Neural cell (in vitro differentiated cells): ENCODE data around the gene HACD4. TPM values are rescaled to one million over a fixed set of nuclear protein-coding genes. Genes with fewer than 3 reads are reported as not detected.

Experiments
- H2AFZ ChIP-seq: fragments of 200-600, 300-800 bp; sonication (generic), shearing (Covaris generic); 2 replicates; pipeline ENCODE4 v1.6.0; 2014; ENCODE audit warnings: low read depth, mild to moderate bottlenecking, antibody characterized with exemption, low read length, moderate library complexity
- H3F3A ChIP-seq: fragments of 200-600 bp; shearing (Covaris generic); 2 replicates; pipeline ENCODE4 v1.6.1; 2016; ENCODE audit warnings: mild to moderate bottlenecking, moderate library complexity, mixed read lengths, antibody characterized with exemption, low read length; ENCODE audit not compliant: insufficient read depth, poor library complexity, severe bottlenecking
- H3K27ac ChIP-seq: fragments of 200-600, 300-800 bp; sonication (generic), shearing (Covaris generic); 2 replicates; pipeline ENCODE4 v1.5.1; 2014; ENCODE audit warnings: mild to moderate bottlenecking, low read length, moderate library complexity
- H3K27me3 ChIP-seq: fragments of 300-800, 200-600 bp; sonication (generic), shearing (Covaris generic); 2 replicates; pipeline ENCODE4 v1.6.0; 2014; ENCODE audit warnings: mild to moderate bottlenecking, low read depth, low read length, moderate library complexity; ENCODE audit not compliant: insufficient read depth
- H3K36me3 ChIP-seq: fragments of 300-800, 200-600 bp; sonication (generic), shearing (Covaris generic); 2 replicates; pipeline ENCODE4 v1.5.1; 2014; ENCODE audit warnings: mild to moderate bottlenecking, antibody characterized with exemption, low read length, moderate library complexity; ENCODE audit not compliant: insufficient read depth
- H3K4me2 ChIP-seq: fragments of 300-800, 200-600 bp; sonication (generic), shearing (Covaris generic); 2 replicates; pipeline ENCODE4 v1.6.0; 2014; ENCODE audit warnings: mild to moderate bottlenecking, low read length
- H3K4me3 ChIP-seq: fragments of 300-800, 200-600 bp; sonication (generic), shearing (Covaris generic); 2 replicates; pipeline ENCODE4 v1.5.1; 2014; ENCODE audit warnings: mild to moderate bottlenecking, low read length, moderate library complexity
- H3K79me2 ChIP-seq: fragments of 200-600 bp; shearing (Covaris generic); replicated peaks from 2 replicates; pipeline ENCODE4 v1.6.0; 2014; ENCODE audit warnings: mild to moderate bottlenecking, low read length, moderate library complexity; ENCODE audit not compliant: insufficient read depth
- H3K9ac ChIP-seq: fragments of 300-800, 200-600 bp; sonication (generic), shearing (Covaris generic); 2 replicates; pipeline ENCODE4 v1.6.1; 2016; ENCODE audit warnings: mild to moderate bottlenecking, low read length, mixed read lengths
- H3K9me2 ChIP-seq: fragments of 200-600 bp; shearing (Covaris generic); 2 replicates; pipeline ENCODE4 v1.6.1; 2016; ENCODE audit warnings: mild to moderate bottlenecking, low read length, mixed read lengths; ENCODE audit not compliant: insufficient read depth
- H3K9me3 ChIP-seq: fragments of 200-600, 300-800 bp; sonication (generic), shearing (Covaris generic); 2 replicates; pipeline ENCODE4 v1.6.1; 2016; ENCODE audit warnings: mild to moderate bottlenecking, mixed run types, low read length, moderate library complexity, mixed read lengths
- H4K20me1 ChIP-seq: fragments of 200-600 bp; shearing (Covaris generic); 2 replicates; pipeline ENCODE4 v1.6.1; 2016; ENCODE audit warnings: mild to moderate bottlenecking, mixed run types; ENCODE audit not compliant: insufficient read depth
- EP300 ChIP-seq: fragments of 450-650 bp; conservative IDR thresholded peaks from 2 replicates; pipeline ENCODE4 v1.6.1; 2014; ENCODE audit warnings: antibody characterized with exemption, mild to moderate bottlenecking, moderate library complexity; ENCODE audit not compliant: poor library complexity, severe bottlenecking
- EZH2 ChIP-seq: fragments of 200-600, 300-800 bp; shearing (Covaris generic), sonication (generic); IDR thresholded peaks from 2 replicates; pipeline ENCODE4 v1.6.1; 2014; ENCODE audit warnings: antibody characterized with exemption, low read length, borderline replicate concordance, mild to moderate bottlenecking; ENCODE audit not compliant: insufficient read depth, poor library complexity, severe bottlenecking
- MXI1 ChIP-seq: fragments of 450-650 bp; conservative IDR thresholded peaks from 2 replicates; pipeline ENCODE4 v1.6.1; 2014; ENCODE audit warnings: antibody characterized with exemption, mild to moderate bottlenecking; ENCODE audit not compliant: poor library complexity, severe bottlenecking
- POLR2AphosphoS5 ChIP-seq: IDR thresholded peaks from 2 replicates; pipeline ENCODE4 v1.6.1; 2012
- RAD21 ChIP-seq: fragments of 450-650 bp; conservative IDR thresholded peaks from 2 replicates; pipeline ENCODE4 v1.6.1; 2014; ENCODE audit warnings: antibody characterized with exemption, mild to moderate bottlenecking, moderate library complexity
- SMC3 ChIP-seq: fragments of 450-650 bp; conservative IDR thresholded peaks from 2 replicates; pipeline ENCODE4 v1.6.1; 2014; ENCODE audit warnings: antibody characterized with exemption, mild to moderate bottlenecking, moderate library complexity; ENCODE audit not compliant: poor library complexity
- TAF1 ChIP-seq: IDR thresholded peaks from 2 replicates; pipeline ENCODE4 v1.6.1; 2012; ENCODE audit warnings: low read depth
- polyA minus RNA-seq: library from RNA; depleted of rRNA, polyadenylated mRNA; stranded (reverse); fragments of >200 nt; gene quantifications from 2 replicates; pipeline ENCODE4 v1.2.3, GENCODE V29; 2014
- polyA plus RNA-seq: library from polyadenylated mRNA; depleted of rRNA; stranded (reverse); fragments of >200 nt; gene quantifications from 2 replicates; pipeline ENCODE4 v1.2.3, GENCODE V29; 2014
- TF ChIP-seq, protein P1 (sequence below): fragments of 450-650 bp; IDR thresholded peaks from 2 replicates; pipeline ENCODE4 v1.5.1; 2014; ENCODE audit warnings: antibody characterized with exemption, mild to moderate bottlenecking, moderate library complexity; ENCODE audit not compliant: poor library complexity, severe bottlenecking
- TF ChIP-seq, protein P2 (sequence below): IDR thresholded peaks from 2 replicates; pipeline ENCODE4 v1.6.1; 2012; ENCODE audit warnings: borderline replicate concordance

HACD4 gene, protein sequence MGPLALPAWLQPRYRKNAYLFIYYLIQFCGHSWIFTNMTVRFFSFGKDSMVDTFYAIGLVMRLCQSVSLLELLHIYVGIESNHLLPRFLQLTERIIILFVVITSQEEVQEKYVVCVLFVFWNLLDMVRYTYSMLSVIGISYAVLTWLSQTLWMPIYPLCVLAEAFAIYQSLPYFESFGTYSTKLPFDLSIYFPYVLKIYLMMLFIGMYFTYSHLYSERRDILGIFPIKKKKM
- not detected in 2 replicates for polyA plus RNA-seq
- under 0.01 and 0.12 TPM in 2 replicates for polyA minus RNA-seq

DNA sequence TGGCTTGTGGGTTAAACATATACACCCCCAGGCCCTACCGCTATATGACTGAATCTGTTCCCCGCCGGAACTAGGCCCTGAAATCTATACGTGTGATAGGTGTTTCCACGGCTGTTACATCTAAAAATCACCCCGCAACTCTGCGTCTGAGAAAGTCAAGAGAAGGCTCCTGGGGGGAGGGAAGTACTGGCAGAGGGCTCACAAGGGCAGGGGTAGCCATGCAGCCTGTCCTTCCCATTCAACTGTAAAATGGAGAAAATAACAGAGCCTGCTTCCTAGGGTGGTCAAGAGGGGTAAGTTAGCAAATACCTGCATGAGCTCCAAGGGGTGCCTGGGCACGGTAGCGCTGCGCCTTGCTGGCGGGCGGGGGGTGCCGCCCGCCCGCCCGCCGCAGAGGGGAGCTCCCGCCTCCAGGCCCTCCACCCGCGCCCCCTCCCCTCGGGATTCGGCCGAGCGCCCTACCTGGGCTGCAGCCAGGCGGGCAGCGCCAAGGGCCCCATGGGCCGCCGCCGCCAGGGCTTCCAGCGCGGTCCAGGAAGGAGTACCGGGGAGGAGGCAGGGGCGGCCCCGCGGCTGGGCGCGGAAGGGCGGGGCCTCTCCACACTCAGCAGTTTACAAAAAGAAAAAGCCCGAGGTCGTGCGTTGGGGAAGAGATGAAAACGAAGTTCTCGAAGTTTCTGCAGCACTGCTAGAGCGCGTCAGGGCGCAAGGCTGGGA is at the start of gene HACD4:
Gene HACD4, minus strand, starts transcription at position 550 of the 717 bp plus-strand sequence. Its CDS starts 50 bp downstream, at position 500.
- no peaks in the 10 kb centered on the region for H4K20me1 ChIP-seq
- H3K9me2 ChIP-seq: no peaks in the 10 kb centered on the region
- H2AFZ ChIP-seq: no peak within 1 kb of the TSS
- TF ChIP-seq TAF1 (no peak), SMC3 (no peak), POLR2AphosphoS5 (no peak), EP300 (no peak), RAD21 (no peak), EZH2 (no peak), MXI1 (no peak)
- TF ChIP-seq, protein P1, sequence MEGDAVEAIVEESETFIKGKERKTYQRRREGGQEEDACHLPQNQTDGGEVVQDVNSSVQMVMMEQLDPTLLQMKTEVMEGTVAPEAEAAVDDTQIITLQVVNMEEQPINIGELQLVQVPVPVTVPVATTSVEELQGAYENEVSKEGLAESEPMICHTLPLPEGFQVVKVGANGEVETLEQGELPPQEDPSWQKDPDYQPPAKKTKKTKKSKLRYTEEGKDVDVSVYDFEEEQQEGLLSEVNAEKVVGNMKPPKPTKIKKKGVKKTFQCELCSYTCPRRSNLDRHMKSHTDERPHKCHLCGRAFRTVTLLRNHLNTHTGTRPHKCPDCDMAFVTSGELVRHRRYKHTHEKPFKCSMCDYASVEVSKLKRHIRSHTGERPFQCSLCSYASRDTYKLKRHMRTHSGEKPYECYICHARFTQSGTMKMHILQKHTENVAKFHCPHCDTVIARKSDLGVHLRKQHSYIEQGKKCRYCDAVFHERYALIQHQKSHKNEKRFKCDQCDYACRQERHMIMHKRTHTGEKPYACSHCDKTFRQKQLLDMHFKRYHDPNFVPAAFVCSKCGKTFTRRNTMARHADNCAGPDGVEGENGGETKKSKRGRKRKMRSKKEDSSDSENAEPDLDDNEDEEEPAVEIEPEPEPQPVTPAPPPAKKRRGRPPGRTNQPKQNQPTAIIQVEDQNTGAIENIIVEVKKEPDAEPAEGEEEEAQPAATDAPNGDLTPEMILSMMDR: no peak
- TF ChIP-seq, protein P2, sequence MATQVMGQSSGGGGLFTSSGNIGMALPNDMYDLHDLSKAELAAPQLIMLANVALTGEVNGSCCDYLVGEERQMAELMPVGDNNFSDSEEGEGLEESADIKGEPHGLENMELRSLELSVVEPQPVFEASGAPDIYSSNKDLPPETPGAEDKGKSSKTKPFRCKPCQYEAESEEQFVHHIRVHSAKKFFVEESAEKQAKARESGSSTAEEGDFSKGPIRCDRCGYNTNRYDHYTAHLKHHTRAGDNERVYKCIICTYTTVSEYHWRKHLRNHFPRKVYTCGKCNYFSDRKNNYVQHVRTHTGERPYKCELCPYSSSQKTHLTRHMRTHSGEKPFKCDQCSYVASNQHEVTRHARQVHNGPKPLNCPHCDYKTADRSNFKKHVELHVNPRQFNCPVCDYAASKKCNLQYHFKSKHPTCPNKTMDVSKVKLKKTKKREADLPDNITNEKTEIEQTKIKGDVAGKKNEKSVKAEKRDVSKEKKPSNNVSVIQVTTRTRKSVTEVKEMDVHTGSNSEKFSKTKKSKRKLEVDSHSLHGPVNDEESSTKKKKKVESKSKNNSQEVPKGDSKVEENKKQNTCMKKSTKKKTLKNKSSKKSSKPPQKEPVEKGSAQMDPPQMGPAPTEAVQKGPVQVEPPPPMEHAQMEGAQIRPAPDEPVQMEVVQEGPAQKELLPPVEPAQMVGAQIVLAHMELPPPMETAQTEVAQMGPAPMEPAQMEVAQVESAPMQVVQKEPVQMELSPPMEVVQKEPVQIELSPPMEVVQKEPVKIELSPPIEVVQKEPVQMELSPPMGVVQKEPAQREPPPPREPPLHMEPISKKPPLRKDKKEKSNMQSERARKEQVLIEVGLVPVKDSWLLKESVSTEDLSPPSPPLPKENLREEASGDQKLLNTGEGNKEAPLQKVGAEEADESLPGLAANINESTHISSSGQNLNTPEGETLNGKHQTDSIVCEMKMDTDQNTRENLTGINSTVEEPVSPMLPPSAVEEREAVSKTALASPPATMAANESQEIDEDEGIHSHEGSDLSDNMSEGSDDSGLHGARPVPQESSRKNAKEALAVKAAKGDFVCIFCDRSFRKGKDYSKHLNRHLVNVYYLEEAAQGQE: no peak
- no peak within 1 kb of the TSS for H3K9ac ChIP-seq
- H3K27ac ChIP-seq: no peak within 1 kb of the TSS
- H3K27me3 ChIP-seq: no peaks in the 10 kb centered on the region
- no peak within 1 kb of the TSS for H3K4me3 ChIP-seq
- H3K9me3 ChIP-seq: no peaks in the 10 kb centered on the region
- no peaks in the 10 kb centered on the region for H3F3A ChIP-seq
- no peak within 1 kb of the TSS for H3K4me2 ChIP-seq
- H3K79me2 ChIP-seq: no peaks in the 10 kb centered on the region
- H3K36me3 ChIP-seq: no peaks in the 10 kb centered on the region

DNA sequence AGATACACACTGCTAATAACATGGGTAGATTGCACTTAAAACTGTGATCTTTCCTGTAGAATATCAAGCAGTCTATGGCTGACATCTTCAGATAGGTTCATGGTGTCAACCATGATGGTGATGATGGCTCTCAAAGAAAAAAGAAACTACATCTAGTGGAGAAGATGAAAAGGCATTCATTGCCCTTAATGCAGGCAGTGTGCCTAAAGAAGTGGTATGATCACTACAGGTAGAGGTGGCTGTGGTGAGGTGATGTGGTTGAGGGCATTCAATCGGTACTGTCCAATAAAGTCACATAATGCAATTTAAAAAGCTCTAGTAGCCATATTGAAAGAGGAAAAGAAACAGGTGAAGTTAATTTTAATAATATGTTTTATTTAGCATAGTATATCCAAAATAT is 49.4 kb upstream of the HACD4 start:
- no peak for TF ChIP-seq EZH2
- no peak for TF ChIP-seq POLR2AphosphoS5
- no peak for TF ChIP-seq MXI1
- TF ChIP-seq, protein P2: no peak
- TF ChIP-seq TAF1: no peak
- TF ChIP-seq SMC3: no peak
- TF ChIP-seq, protein P1: no peak
- no peak for TF ChIP-seq EP300
- TF ChIP-seq RAD21: no peak
- no peak overlapping the region for H3K27ac ChIP-seq
- no peaks in the 10 kb centered on the region for H4K20me1 ChIP-seq
- no peak overlapping the region for H3K4me2 ChIP-seq
- no peak overlapping the region for H3K4me3 ChIP-seq
- no peaks in the 10 kb centered on the region for H3K79me2 ChIP-seq
- H3F3A ChIP-seq: no peaks in the 10 kb centered on the region
- H3K9me2 ChIP-seq: no peaks in the 10 kb centered on the region
- no peaks in the 10 kb centered on the region for H3K9me3 ChIP-seq
- no peak overlapping the region for H2AFZ ChIP-seq
- no peaks in the 10 kb centered on the region for H3K27me3 ChIP-seq
- no peaks in the 10 kb centered on the region for H3K36me3 ChIP-seq
- no peak overlapping the region for H3K9ac ChIP-seq
